Measurements from ENCODE around the gene RTN4RL2.

The RTN4RL2 gene

DNA sequence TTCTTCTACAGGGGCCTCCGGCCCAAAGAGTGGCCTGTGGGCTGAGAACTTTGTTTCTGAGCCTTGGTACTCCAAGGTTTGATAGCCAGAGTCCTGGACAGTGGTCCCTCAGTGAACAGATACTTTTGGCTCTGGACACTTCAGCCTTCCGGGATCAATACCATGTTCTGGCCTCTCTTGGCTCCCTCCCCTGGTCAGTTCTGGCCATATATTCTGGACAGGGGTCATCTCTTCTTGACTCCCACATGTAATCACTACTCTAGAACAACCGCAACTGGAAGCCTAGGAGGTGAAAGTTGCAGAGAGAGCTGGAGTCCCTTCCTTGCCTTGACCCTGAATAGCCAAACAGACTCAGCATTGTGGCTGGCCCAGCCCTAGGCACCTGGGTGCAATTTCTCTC lies 2.3 kb downstream of the RTN4RL2 start:
- no peak for DNase-seq

DNA sequence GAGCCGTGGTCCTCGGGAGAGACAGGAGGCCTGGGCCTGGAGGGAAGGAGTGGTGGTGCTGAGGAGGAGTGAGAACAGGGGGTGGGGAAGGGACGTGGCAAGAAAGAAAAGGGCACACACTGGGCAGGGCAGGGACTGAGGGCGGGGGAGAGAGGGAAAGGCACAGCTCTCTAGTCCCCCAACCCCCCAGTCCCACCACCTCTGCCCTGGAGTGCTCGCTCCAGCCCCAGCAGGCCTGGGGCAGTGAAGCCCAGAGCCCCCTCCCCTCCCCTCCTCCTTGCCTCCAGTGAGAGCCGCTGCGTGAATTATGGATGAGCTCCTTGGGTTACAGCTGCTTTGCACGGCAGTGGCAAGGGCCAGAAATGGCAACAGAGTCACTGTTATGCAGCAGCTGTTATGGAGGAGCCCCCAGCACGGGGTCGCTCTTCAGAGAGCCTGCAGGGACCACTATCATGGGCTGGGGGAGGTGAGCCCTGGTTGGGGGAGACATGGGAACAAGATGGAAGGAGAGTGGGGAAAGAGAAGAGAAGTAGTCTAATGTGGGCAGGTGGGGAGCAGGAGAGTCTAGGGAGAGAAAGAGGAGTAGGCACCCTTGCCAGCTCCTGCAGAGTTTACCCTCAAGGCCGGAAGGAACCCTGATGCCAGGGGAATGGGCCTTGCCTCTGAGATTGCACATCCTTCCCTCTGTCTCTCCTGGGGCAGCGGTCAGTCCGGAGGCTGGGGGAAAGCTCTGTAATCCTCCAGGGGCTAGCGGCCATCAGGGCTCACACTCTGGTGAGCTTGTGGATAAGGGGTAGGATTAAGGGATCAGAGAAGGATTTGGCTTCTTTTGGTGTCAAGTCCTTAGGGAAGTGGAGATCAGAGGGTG lies 3.6 kb downstream of the RTN4RL2 start:
- no peak for DNase-seq

GRCh38 chr11:57464539-57465181 lies 4.3 kb downstream of the RTN4RL2 start:
- peak in 3 of 4 experiments; percentile 28 to 51 (median 35) for DNase-seq

DNA sequence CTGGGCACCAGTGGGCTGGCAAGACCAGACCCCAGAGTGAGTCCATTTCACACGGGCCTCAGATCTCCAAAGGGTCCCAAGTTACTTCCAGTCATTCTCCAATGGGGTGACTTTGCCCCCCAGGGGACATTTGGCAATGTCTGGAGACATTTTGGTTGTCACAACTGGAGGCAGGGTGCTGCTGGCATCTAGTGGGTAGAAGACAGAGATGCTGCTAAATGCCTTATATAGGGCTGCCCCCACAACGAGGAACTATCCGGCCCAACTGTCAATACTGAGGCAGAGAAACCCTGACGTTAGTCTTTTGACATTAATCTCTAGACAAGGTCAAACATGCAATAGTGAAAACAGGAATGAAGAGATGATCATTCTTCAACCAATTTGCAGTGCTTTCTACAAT lies 6.4 kb downstream of the RTN4RL2 start:
- peak in 1 of 4 experiments; percentile 27 for DNase-seq

DNA sequence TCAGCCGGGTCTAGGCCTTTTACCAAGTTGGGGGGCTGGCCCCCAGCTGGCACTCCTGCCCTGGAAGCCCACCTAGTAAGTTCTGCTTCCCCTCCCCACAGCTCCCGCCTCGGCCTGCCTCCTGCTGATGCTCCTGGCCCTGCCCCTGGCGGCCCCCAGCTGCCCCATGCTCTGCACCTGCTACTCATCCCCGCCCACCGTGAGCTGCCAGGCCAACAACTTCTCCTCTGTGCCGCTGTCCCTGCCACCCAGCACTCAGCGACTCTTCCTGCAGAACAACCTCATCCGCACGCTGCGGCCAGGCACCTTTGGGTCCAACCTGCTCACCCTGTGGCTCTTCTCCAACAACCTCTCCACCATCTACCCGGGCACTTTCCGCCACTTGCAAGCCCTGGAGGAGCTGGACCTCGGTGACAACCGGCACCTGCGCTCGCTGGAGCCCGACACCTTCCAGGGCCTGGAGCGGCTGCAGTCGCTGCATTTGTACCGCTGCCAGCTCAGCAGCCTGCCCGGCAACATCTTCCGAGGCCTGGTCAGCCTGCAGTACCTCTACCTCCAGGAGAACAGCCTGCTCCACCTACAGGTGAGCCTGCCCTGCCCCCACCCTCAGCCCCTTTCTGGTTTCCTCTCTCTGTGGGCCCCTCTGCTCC lies 7.3 kb downstream of the RTN4RL2 start:
- no peak for DNase-seq

DNA sequence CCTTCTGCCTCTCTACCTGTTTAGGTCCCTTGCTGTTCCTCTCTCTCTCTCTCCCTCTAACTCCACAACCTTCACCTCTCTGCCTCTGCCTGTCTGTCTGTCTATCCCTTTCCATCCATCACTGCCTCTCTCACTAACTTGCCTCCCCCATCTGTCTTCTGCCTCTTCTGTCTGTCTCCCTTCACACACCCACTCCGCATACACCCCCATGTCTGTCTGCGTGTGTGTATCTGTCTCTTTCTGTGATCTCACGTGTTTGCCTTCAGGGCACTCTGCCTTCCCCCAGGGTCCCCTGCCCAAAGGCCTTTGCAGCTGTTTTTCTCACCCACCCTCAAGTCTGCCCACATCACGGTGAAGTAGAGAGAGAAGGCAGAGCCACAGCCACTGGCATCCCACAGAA lies 7.9 kb downstream of the RTN4RL2 start:
- no peak for DNase-seq

GRCh38 chr11:57469268-57469667 lies 8.9 kb downstream of the RTN4RL2 start:
- no peak for DNase-seq

- DNase-seq, result no peak
These were observed 11.2 kb downstream of the RTN4RL2 start for GRCh38 chr11:57471496-57471895.

DNA sequence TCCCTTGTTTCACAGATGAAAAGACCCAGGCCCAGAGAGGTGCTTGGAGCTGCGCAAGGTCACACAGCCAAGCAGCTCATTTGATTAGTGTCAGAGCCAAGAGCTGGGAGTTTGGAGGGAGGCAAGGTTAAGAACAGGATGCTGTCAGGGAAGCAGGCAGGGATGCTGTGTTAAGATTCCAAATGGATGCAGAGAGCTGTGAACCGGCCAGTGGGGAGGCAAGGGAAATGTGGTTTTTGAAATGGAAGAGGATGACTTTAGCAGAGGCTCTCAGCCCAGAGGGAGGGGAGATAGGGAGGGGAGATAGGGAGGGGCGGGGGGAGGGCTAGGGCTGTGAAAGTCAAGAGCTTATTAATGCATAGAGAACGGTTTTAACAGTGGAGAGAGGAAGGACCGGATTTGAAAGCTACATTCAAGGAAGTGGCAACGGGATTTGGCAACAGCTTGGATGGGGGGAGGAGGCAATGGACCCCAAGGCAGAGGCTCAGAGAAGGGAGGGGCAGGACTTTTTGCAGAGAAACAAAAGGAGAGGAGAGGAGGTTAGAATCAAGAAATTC lies 13.0 kb downstream of the RTN4RL2 start:
- peak in 3 of 4 experiments; percentile 25 to 58 (median 44) for DNase-seq

- DNase-seq, result peak; percentile 45 to 60 (median 54)
These were observed 13.9 kb downstream of the RTN4RL2 start for GRCh38 chr11:57474017-57474802.

DNA sequence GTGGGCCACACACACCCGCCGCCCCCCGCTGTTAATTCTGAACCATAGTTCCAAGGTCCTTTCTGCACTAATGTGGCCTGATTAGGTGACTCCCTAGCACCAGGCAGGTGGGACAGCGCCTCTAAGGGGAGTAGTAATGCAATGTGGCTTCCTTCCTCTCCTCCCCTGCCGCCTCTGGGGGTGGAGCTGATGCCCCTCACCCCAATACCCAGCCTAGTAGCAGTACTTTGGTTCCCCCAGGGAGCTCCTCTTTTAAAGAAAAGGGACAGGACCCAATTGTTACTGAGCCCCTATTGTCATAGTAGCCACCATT lies 14.4 kb downstream of the RTN4RL2 start:
- no peak for DNase-seq

- DNase-seq, result peak in 2 of 4 experiments; percentile 33 to 38
These were observed 14.9 kb downstream of the RTN4RL2 start for GRCh38 chr11:57475191-57475590.

DNA sequence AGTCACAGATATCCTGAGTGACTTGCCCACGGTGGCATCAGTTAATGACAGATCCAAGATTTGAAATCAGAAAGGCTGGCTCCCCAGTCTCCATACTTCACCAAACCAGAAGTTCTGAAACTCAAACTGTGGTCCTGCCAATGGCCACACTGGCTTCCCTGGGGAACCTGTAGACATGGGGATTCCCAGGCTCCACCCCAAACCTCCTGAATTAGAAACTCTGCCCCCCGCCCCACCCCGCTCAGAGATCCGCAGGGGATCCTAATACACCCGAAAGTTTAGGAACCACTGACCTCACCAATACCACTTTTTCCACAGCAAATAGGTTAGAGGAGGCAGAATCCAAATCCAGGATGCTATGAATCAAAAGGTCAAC lies 15.3 kb downstream of the RTN4RL2 start:
- no peak for DNase-seq

- peak; percentile 14 to 77 (median 42) for DNase-seq
These were observed 15.9 kb downstream of the RTN4RL2 start for GRCh38 chr11:57476047-57476756.

DNA sequence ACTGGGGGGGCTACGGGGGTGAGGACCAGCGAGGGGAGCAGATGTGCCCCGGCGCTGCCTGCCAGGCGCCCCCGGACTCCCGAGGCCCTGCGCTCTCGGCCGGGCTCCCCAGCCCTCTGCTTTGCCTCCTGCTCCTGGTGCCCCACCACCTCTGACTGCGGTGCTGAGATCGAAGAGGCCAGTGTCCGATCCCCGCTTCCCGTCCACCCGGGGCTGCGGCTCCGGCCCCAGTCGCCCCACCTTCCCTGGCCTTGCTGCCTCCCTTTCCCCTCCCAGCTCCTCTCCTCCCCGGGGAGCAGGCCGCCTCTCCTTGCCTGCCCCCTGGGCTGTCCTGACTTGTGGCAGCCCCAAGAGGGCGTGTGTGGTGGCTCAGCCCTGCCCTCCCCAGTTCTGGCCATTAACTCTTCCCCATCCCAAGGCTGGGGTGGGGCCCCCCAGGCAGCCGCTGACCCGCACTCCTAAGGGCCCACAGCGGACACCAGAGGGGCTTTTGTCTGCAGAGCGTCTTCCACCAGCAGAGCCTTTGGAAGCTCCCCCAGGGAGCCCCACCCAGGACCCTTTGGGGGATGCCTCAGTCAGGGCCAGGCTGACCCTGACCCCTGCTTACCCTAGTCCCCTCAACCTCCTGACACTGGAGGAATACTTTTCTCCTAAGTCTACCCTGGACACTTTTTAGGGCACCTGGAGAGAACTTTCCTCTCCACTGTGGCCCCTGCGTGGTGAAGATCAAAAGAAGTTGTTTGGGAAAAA lies 16.6 kb downstream of the RTN4RL2 start:
- peak; percentile 58 to 82 (median 70) for DNase-seq

DNA sequence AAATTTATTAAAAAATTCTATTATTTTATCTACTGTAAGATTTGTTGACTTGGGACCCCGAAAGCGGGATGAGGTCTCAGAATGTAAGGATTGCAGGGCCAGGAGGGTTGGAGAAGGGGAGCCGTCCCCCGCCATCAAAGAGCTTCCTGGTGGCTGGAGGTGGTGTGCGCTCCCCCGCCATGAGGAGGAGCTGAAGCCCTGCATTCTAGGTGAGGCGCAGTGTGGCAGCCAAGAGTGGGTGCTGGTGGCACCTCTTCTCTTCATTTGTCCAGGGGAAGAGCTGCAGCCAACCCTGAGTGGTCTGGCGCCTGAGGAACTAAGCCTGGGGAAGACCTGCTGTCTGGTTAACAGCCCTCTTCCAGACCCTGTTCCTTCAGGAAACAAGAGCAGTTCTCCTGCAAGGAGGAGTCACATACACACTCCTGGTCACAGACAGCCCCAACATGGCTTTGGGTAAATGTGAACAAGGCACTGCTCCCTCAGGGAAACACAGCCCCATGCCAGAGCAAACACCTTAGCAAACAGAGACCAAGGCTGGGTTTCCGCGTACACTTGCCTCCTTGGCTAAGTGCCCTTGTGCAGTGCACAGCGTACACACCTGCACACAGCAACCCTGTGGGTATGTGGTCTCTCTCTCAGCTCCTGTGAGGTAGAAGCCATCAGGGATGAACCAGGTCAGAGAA lies 17.3 kb downstream of the RTN4RL2 start:
- DNase-seq, result no peak

- DNase-seq, result no peak
These were observed 18.8 kb downstream of the RTN4RL2 start for GRCh38 chr11:57479021-57479663.

DNA sequence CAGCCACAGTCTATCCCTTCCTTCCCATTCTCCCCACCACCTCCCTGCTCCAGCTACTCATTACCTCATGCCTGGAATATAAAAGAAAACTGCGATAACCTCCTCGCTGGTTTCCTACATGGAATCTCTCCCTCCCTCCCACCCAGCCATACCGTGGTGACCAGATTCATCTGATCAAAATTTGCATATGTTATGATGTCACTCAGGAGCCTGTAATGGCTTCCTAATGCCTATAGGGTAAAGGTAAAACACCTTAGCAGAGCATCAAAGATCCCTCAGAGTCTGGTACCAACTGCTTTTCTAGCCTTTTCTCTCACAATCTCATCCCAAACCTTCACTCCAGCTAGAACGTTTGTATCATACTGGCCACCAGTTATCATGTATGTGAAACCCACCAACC lies 19.6 kb downstream of the RTN4RL2 start:
- DNase-seq, result no peak

GRCh38 chr11:57480409-57481137 lies 20.2 kb downstream of the RTN4RL2 start:
- DNase-seq, result peak; percentile 79 to 88 (median 86)
